RWPE2 (cell line): Measurements from ENCODE around the gene SOX6.
"Not testable (repeated sequence)": the region's sequence is repeated elsewhere in the genome, so short reads cannot be mapped to it uniquely, and the experiment has no call there.

ENCODE experiments used
- ATAC-seq: fragments of 200-7000 bp; cut with Tn5 transposase; 3 replicates; pipeline ENCODE4 v1.9.1; 2021; ENCODE audit warnings: low read depth
- DNase-seq: peaks from one replicate; pipeline ENCODE4 v3.0.0-alpha.2; 2020; ENCODE audit warnings: low spot score
- H3K27ac ChIP-seq: fragments of 450-650 bp; 2 replicates; pipeline ENCODE4 v1.5.1; 2017; ENCODE audit warnings: mild to moderate bottlenecking; ENCODE audit not compliant: poor library complexity, severe bottlenecking
- H3K27me3 ChIP-seq: fragments of 250-450 bp; sonication (Bioruptor Pico); 2 replicates; pipeline ENCODE4 v1.5.1; 2021; ENCODE audit warnings: mild to moderate bottlenecking, moderate library complexity; ENCODE audit not compliant: insufficient read depth, poor library complexity, severe bottlenecking
- H3K36me3 ChIP-seq: fragments of 250-450 bp; sonication (Bioruptor Pico); 2 replicates; pipeline ENCODE4 v1.5.1; 2020; ENCODE audit warnings: low read depth, mild to moderate bottlenecking, moderate library complexity
- H3K4me1 ChIP-seq: fragments of 250-450 bp; sonication (Bioruptor Pico); 2 replicates; pipeline ENCODE4 v1.5.1; 2021; ENCODE audit warnings: mild to moderate bottlenecking, moderate library complexity; ENCODE audit not compliant: insufficient read depth, poor library complexity, severe bottlenecking
- H3K4me3 ChIP-seq: fragments of 250-450 bp; sonication (Bioruptor Pico); 2 replicates; pipeline ENCODE4 v1.5.1; 2021; ENCODE audit warnings: mild to moderate bottlenecking, moderate library complexity; ENCODE audit not compliant: severe bottlenecking
- H3K9me3 ChIP-seq: fragments of 250-450 bp; sonication (Bioruptor Pico); 2 replicates; pipeline ENCODE4 v1.5.1; 2021; ENCODE audit warnings: mild to moderate bottlenecking, moderate library complexity; ENCODE audit not compliant: severe bottlenecking
- CTCF ChIP-seq: fragments of 450-650 bp; IDR thresholded peaks from one replicate; pipeline ENCODE4 v1.5.1; 2017; ENCODE audit warnings: mild to moderate bottlenecking, moderate library complexity; ENCODE audit not compliant: poor library complexity, severe bottlenecking

The SOX6 gene

GRCh38 chr11:16081382-16082094 lies 274.8 kb downstream of the SOX6 start:
- no peaks in the 10 kb centered on the region for H3K27me3 ChIP-seq
- H3K36me3 ChIP-seq: no peaks in the 10 kb centered on the region
- no peaks in the 10 kb centered on the region for H3K4me1 ChIP-seq
- no peak overlapping the region for H3K27ac ChIP-seq
- no peak overlapping the region for H3K4me3 ChIP-seq
- TF ChIP-seq CTCF: no peak
- DNase-seq: no peak
- H3K9me3 ChIP-seq: no peaks in the 10 kb centered on the region
- ATAC-seq: no peak

- Histone ChIP-seq H3K9me3 (no peaks in the 10 kb centered on the region), H3K4me3 (no peak overlapping the region), H3K36me3 (no peaks in the 10 kb centered on the region), H3K27ac (no peak overlapping the region), H3K27me3 (no peaks in the 10 kb centered on the region), H3K4me1 (no peaks in the 10 kb centered on the region)
- no peak for DNase-seq
- ATAC-seq: no peak
- TF ChIP-seq CTCF: no peak
Observed at GRCh38 chr11:16080688-16081381, 275.5 kb downstream of the SOX6 start.

GRCh38 chr11:16078936-16079335 lies 277.4 kb downstream of the SOX6 start:
- no peak for TF ChIP-seq CTCF
- H3K9me3 ChIP-seq: no peaks in the 10 kb centered on the region
- no peak overlapping the region for H3K27ac ChIP-seq
- H3K27me3 ChIP-seq: no peaks in the 10 kb centered on the region
- ATAC-seq (no peak), DNase-seq (no peak)
- H3K4me3 ChIP-seq: no peak overlapping the region
- H3K4me1 ChIP-seq: no peaks in the 10 kb centered on the region
- H3K36me3 ChIP-seq: no peaks in the 10 kb centered on the region

- Histone ChIP-seq H3K36me3 (no peaks in the 10 kb centered on the region), H3K4me1 (no peaks in the 10 kb centered on the region), H3K27ac (no peak overlapping the region), H3K4me3 (no peak overlapping the region), H3K27me3 (no peaks in the 10 kb centered on the region), H3K9me3 (no peaks in the 10 kb centered on the region)
- DNase-seq (no peak), ATAC-seq (no peak)
- TF ChIP-seq CTCF: no peak
Observed at GRCh38 chr11:16070573-16070972, 285.8 kb downstream of the SOX6 start.

- H3K27me3 ChIP-seq, H3K36me3 ChIP-seq, H3K4me1 ChIP-seq, ATAC-seq, H3K4me3 ChIP-seq, H3K9me3 ChIP-seq, H3K27ac ChIP-seq, DNase-seq: not testable (repeated sequence)
Observed at GRCh38 chr11:16067268-16067667, 289.1 kb downstream of the SOX6 start.
